Measurements from ENCODE around the gene OR52N1. TPM values are rescaled to one million over a fixed set of nuclear protein-coding genes. Genes with fewer than 3 reads are reported as not detected.

Gene OR52N1
- total RNA-seq, 1 donor from 2014 or later = not detected

GRCh38 chr11:5815534-5815933, 24.5 kb upstream of the OR52N1 start:
- peaks cover 24% of the 10 kb centered on the region for H3K27me3 Mint-ChIP-seq (ENCODE audit: low read depth)
- no peak overlapping the region for H3K27ac Mint-ChIP-seq (ENCODE audit: unreplicated experiment)
- H3K4me1 Mint-ChIP-seq (ENCODE audit: low read depth) = peaks cover 7% of the 10 kb centered on the region
- no peak for TF ChIP-seq CTCF (IDR thresholded peaks at IDR 0.05)
- H3K4me3 Mint-ChIP-seq (ENCODE audit: unreplicated experiment) = no peak overlapping the region
- no peaks in the 10 kb centered on the region for H3K9me3 Mint-ChIP-seq (ENCODE audit: low read depth)
- no peaks in the 10 kb centered on the region for H3K36me3 Mint-ChIP-seq (ENCODE audit: low read depth)
- no peak for DNase-seq (ENCODE audit: low spot score)

- Mint-ChIP-seq H3K36me3 (ENCODE audit: low read depth) (no peaks in the 10 kb centered on the region), H3K4me1 (ENCODE audit: low read depth) (peaks cover 12% of the 10 kb centered on the region), H3K4me3 (ENCODE audit: unreplicated experiment) (no peak overlapping the region), H3K27me3 (ENCODE audit: low read depth) (peaks cover 53% of the 10 kb centered on the region), H3K9me3 (ENCODE audit: low read depth) (no peaks in the 10 kb centered on the region), H3K27ac (ENCODE audit: unreplicated experiment) (no peak overlapping the region)
- TF ChIP-seq CTCF (IDR thresholded peaks at IDR 0.05) = no peak
- DNase-seq (ENCODE audit: low spot score) = no peak
Measured at GRCh38 chr11:5809905-5810795, 19.1 kb upstream of the OR52N1 start.

- Mint-ChIP-seq H3K9me3 (ENCODE audit: low read depth) (peaks cover 4% of the 10 kb centered on the region), H3K27ac (ENCODE audit: unreplicated experiment) (no peak overlapping the region), H3K27me3 (ENCODE audit: low read depth) (peaks cover 55% of the 10 kb centered on the region), H3K36me3 (ENCODE audit: low read depth) (peaks cover 3% of the 10 kb centered on the region), H3K4me1 (ENCODE audit: low read depth) (peaks cover 12% of the 10 kb centered on the region), H3K4me3 (ENCODE audit: unreplicated experiment) (peak overlapping the region; percentile 76)
- no peak for TF ChIP-seq CTCF (IDR thresholded peaks at IDR 0.05)
- DNase-seq (ENCODE audit: low spot score) = no peak
Measured at GRCh38 chr11:5809122-5809519, 18.1 kb upstream of the OR52N1 start.

- Mint-ChIP-seq H3K27me3 (ENCODE audit: low read depth) (peaks cover 53% of the 10 kb centered on the region), H3K27ac (ENCODE audit: unreplicated experiment) (no peak within 1 kb of the TSS), H3K9me3 (ENCODE audit: low read depth) (peaks cover 6% of the 10 kb centered on the region), H3K4me3 (ENCODE audit: unreplicated experiment) (peak within 1 kb of the TSS; percentile 76), H3K4me1 (ENCODE audit: low read depth) (peaks cover 12% of the 10 kb centered on the region), H3K36me3 (ENCODE audit: low read depth) (peaks cover 3% of the 10 kb centered on the region)
- DNase-seq (ENCODE audit: low spot score) = no peak
- peak; percentile 97 for TF ChIP-seq CTCF (IDR thresholded peaks at IDR 0.05)
Measured at GRCh38 chr11:5808500-5809121, 17.5 kb upstream of the OR52N1 start, which contains the start of gene OR52N2. Gene OR52N2 (plus strand): TSS chr11:5808924. CDS start chr11:5820336, 11,412 bp downstream.

GRCh38 chr11:5807580-5807979, 16.5 kb upstream of the OR52N1 start:
- Mint-ChIP-seq H3K27ac (ENCODE audit: unreplicated experiment) (no peak overlapping the region), H3K36me3 (ENCODE audit: low read depth) (peaks cover 3% of the 10 kb centered on the region), H3K27me3 (ENCODE audit: low read depth) (peaks cover 57% of the 10 kb centered on the region), H3K9me3 (ENCODE audit: low read depth) (peaks cover 12% of the 10 kb centered on the region), H3K4me1 (ENCODE audit: low read depth) (peaks cover 12% of the 10 kb centered on the region), H3K4me3 (ENCODE audit: unreplicated experiment) (no peak overlapping the region)
- DNase-seq (ENCODE audit: low spot score) = no peak
- TF ChIP-seq CTCF (IDR thresholded peaks at IDR 0.05) = no peak

Measured in chondrocyte (in vitro differentiated cells).